GM15510 (cell line): ENCODE measurements around the gene LRP1-AS.

Experiments
- POLR2A ChIP-seq: IDR thresholded peaks from 3 replicates; pipeline ENCODE4 v1.6.1; 2011; ENCODE audit warnings: borderline replicate concordance; ENCODE audit not compliant: insufficient read length; ENCODE audit errors: extremely low read depth

LRP1-AS gene

GRCh38 chr12:57171668-57172067, 24.2 kb upstream of the LRP1-AS start:
- TF ChIP-seq POLR2A = no peak

GRCh38 chr12:57170927-57171326, 23.5 kb upstream of the LRP1-AS start:
- TF ChIP-seq POLR2A = no peak

- no peak for TF ChIP-seq POLR2A
These were observed 23.0 kb upstream of the LRP1-AS start for GRCh38 chr12:57170408-57170807.

GRCh38 chr12:57169969-57170368, 22.6 kb upstream of the LRP1-AS start:
- TF ChIP-seq POLR2A = no peak

- TF ChIP-seq POLR2A = no peak
These were observed 21.8 kb upstream of the LRP1-AS start for GRCh38 chr12:57169046-57169795.

GRCh38 chr12:57168058-57168457, 20.6 kb upstream of the LRP1-AS start:
- TF ChIP-seq POLR2A = no peak

- no peak for TF ChIP-seq POLR2A
These were observed 19.6 kb upstream of the LRP1-AS start for GRCh38 chr12:57166971-57167371.

- TF ChIP-seq POLR2A = no peak
These were observed 18.3 kb upstream of the LRP1-AS start for GRCh38 chr12:57165741-57166140.

- TF ChIP-seq POLR2A = no peak
These were observed 17.7 kb upstream of the LRP1-AS start for GRCh38 chr12:57164966-57165625.

GRCh38 chr12:57164454-57164853, 17.0 kb upstream of the LRP1-AS start:
- TF ChIP-seq POLR2A = no peak

GRCh38 chr12:57162553-57163125, 15.2 kb upstream of the LRP1-AS start:
- TF ChIP-seq POLR2A = no peak

- TF ChIP-seq POLR2A = no peak
These were observed 14.1 kb upstream of the LRP1-AS start for GRCh38 chr12:57161491-57161890.

GRCh38 chr12:57160741-57161140, 13.3 kb upstream of the LRP1-AS start:
- no peak for TF ChIP-seq POLR2A

- no peak for TF ChIP-seq POLR2A
These were observed 12.6 kb upstream of the LRP1-AS start for GRCh38 chr12:57160040-57160439.

GRCh38 chr12:57159311-57159710, 11.9 kb upstream of the LRP1-AS start:
- TF ChIP-seq POLR2A = no peak

GRCh38 chr12:57158665-57159064, 11.2 kb upstream of the LRP1-AS start:
- TF ChIP-seq POLR2A = no peak
